Measurements from ENCODE around the gene CAND2.

CAND2 gene

GRCh38 chr3:12809001-12809400, 12.5 kb downstream of the CAND2 start:
- TF ChIP-seq, protein P1, sequence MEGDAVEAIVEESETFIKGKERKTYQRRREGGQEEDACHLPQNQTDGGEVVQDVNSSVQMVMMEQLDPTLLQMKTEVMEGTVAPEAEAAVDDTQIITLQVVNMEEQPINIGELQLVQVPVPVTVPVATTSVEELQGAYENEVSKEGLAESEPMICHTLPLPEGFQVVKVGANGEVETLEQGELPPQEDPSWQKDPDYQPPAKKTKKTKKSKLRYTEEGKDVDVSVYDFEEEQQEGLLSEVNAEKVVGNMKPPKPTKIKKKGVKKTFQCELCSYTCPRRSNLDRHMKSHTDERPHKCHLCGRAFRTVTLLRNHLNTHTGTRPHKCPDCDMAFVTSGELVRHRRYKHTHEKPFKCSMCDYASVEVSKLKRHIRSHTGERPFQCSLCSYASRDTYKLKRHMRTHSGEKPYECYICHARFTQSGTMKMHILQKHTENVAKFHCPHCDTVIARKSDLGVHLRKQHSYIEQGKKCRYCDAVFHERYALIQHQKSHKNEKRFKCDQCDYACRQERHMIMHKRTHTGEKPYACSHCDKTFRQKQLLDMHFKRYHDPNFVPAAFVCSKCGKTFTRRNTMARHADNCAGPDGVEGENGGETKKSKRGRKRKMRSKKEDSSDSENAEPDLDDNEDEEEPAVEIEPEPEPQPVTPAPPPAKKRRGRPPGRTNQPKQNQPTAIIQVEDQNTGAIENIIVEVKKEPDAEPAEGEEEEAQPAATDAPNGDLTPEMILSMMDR (IDR thresholded peaks at IDR 0.05; ENCODE audit: low read depth, low read length): no peak
- in situ Hi-C loops (cut with HindIII; ENCODE audit: low sequenced_read_pairs): no loop called here
- no peak for DNase-seq (ENCODE audit: low read depth, low spot score)
- H3K4me3 ChIP-seq (ENCODE audit: low read depth, low read length): no peak overlapping the region

GRCh38 chr3:12809435-12809834, 13.0 kb downstream of the CAND2 start:
- TF ChIP-seq, protein P1 (IDR thresholded peaks at IDR 0.05; ENCODE audit: low read depth, low read length): no peak
- in situ Hi-C loops (cut with HindIII; ENCODE audit: low sequenced_read_pairs): no loop called here
- DNase-seq (ENCODE audit: low read depth, low spot score): no peak
- H3K4me3 ChIP-seq (ENCODE audit: low read depth, low read length): peak overlapping the region; percentile 45

GRCh38 chr3:12810013-12810780, 13.7 kb downstream of the CAND2 start:
- peak; percentile 92 for DNase-seq (ENCODE audit: low read depth, low spot score)
- in situ Hi-C loops (cut with HindIII; ENCODE audit: low sequenced_read_pairs): no loop called here
- TF ChIP-seq, protein P1 (IDR thresholded peaks at IDR 0.05; ENCODE audit: low read depth, low read length): peak; percentile 74
- H3K4me3 ChIP-seq (ENCODE audit: low read depth, low read length): peak overlapping the region; percentile 45

DNA sequence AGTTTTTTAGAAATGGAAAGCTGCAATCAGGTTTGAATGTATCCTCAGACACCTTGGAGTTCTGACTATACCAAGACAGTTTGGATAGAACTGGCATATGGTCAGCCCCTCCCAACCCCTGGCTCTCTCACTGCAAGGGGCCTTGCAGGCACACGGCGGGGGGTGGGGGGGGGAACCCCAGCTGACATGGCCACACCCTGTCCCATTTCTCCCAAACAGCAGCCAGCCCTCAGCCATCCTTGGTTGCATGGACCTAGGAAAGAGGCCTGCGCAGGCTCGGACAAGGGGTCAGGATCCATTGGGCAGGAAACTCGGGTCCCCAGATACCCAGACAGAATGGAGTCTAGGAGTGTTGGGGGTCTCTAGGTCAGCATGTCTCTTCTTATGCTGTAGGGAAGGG, 14.5 kb downstream of the CAND2 start:
- TF ChIP-seq, protein P1 (IDR thresholded peaks at IDR 0.05; ENCODE audit: low read depth, low read length): no peak
- H3K4me3 ChIP-seq (ENCODE audit: low read depth, low read length): no peak overlapping the region
- DNase-seq (ENCODE audit: low read depth, low spot score): no peak
- in situ Hi-C loops (cut with HindIII; ENCODE audit: low sequenced_read_pairs): no loop called here

DNA sequence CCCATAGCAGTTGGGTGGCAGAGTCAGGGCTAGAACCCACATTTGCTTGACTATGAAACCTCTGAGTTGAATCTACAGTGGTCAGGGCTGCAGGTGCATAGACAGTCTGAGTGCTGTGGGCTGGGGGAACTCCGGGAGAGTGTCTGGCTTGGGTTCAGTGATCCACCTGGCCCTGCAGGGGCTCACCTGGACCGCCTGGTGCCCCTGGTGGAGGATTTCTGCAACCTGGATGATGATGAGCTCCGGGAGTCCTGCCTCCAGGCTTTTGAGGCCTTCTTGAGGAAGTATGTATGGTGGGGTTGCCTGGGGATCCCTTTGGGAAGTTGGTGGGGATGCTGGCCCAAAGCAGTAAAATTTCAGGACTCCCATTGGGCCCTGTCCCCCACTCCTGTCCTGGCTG, 16.3 kb downstream of the CAND2 start:
- no peak for DNase-seq (ENCODE audit: low read depth, low spot score)
- no peak overlapping the region for H3K4me3 ChIP-seq (ENCODE audit: low read depth, low read length)
- in situ Hi-C loops (cut with HindIII; ENCODE audit: low sequenced_read_pairs): no loop called here
- TF ChIP-seq, protein P1 (IDR thresholded peaks at IDR 0.05; ENCODE audit: low read depth, low read length): no peak

DNA sequence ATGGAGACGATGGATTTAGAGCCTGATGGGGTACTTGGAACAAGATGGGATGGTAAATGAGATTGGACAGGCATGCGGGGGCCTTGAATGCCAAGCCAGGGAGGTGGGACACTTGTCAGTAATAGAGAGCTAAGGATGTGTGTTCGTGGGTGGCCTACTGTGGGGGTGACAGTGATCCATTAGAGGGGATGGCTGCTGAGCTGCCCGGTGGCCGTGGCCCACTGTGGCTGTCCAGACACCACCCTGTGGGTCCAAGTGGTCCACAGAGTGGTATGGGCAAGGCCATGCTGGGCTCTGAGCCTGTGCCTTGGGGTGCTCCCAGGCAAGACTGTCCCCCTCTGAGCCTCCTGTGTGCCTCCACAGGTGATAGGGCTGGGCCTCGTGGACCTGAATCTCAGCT, 17.5 kb downstream of the CAND2 start:
- in situ Hi-C loops (cut with HindIII; ENCODE audit: low sequenced_read_pairs): no loop called here
- DNase-seq (ENCODE audit: low read depth, low spot score): no peak
- H3K4me3 ChIP-seq (ENCODE audit: low read depth, low read length): no peak overlapping the region
- TF ChIP-seq, protein P1 (IDR thresholded peaks at IDR 0.05; ENCODE audit: low read depth, low read length): no peak
